HG03442 (cell line): ENCODE measurements around the gene LRRC58.
A peak's percentile ranks its signal among the peaks of the same experiment; 100 is the strongest.
"Not testable (repeated sequence)": the region's sequence is repeated elsewhere in the genome, so short reads cannot be mapped to it uniquely, and the experiment has no call there.

Experiments
- ATAC-seq: cut with Tn5 transposase; IDR thresholded peaks from one replicate; pipeline ENCODE4 v1.9.1; 2021; ENCODE audit warnings: mild to moderate bottlenecking, moderate library complexity; ENCODE audit not compliant: unreplicated experiment

The LRRC58 gene

DNA sequence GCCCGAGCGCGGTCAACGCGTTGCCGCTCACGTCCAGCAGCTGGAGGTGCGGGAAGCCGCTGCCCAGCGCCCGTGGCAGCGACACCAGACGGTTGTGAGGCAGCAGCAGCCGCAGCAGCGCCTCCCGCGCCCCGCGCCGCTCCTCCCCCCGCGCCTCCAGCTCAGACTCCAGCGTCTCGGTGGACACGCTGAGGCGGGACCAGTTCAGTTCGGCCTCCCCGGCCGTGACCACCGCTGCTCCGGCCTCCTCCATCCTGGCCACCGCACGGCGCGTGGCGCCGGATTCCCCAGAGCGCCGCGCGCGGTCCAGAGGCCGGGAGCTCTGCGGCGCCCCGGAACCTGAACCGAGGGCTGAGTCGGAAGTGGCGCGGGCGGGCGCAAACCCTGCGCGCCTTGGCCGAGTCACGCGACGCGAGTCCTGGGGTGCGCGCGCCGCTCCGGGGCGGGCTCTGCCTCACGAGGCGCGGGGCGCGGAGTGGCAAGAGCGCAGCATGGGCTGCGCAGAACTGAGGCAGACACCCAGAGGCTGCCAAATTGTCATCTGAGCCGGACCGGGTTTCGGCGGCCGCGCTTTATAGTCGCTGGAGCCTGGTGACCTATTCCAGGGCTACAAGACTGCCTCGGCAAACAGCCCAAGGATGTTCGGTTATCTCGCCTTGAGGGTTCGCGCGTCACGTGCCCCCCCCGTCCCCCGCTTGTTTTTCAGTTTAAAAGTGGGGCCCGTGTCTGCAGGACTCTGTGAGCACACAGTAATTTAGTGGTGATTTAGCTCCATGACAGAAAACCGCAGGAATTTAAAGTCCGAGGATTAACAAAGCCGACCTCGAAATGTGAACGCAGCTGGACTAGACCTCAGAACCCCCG, at the start of gene LRRC58:
Gene LRRC58, minus strand, starts transcription at position 364 of the 864 bp plus-strand sequence. Its CDS starts 111 bp downstream, at position 253.
- ATAC-seq, result peak; percentile 82

GRCh38 chr3:120396469-120396868, 47.3 kb upstream of the LRRC58 start:
- ATAC-seq, result no peak

- no peak for ATAC-seq
Observed at GRCh38 chr3:120394347-120394746, 45.2 kb upstream of the LRRC58 start.

GRCh38 chr3:120393761-120394160, 44.6 kb upstream of the LRRC58 start:
- no peak for ATAC-seq

GRCh38 chr3:120393243-120393642, 44.1 kb upstream of the LRRC58 start:
- ATAC-seq, result no peak

DNA sequence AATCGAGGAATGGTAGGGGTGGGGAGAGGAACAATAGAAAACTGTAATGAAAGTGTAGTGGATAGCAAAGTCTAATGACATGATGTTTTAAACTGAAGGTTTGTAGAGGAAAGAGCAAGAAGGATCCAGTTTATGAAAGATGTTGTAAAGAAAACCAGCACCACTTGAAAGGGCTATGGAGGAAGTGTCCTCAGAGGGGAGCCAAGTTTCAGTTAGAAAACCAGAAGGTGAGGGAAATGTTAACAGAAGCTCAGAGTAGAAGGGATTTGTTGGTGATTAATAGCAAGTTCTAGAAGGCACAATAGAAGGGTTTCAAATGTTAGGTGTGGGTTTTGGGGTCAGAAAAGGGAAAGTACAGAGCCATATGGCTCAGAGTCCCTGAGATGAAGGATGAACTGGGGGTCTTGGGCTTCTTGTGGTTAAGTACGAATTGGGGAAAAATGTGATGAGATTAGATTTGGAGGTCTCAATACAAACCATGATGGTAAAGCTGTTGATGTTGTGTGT, 33.8 kb upstream of the LRRC58 start:
- ATAC-seq, result no peak

DNA sequence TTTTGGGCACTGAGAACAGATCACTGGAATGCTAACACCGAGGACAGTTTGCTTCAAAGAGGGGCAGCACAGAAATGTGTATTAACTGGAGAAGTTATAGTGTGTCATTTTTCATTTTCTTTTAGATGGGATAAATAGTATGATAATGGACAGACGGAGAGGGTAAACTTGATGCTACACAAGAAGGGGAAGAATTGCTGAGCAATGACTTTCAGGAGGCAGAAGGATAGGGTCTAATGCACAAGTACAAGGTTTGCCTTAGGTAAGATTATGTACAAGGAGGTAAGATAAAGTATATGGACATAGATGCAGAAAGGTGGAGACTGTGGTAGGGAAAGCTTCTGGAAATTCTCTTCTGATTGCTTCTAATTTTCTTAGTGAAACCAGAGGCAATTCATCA, 32.3 kb upstream of the LRRC58 start:
- ATAC-seq, result no peak

GRCh38 chr3:120377948-120378347, 28.8 kb upstream of the LRRC58 start:
- not testable (repeated sequence) for ATAC-seq

GRCh38 chr3:120370463-120370862, 21.3 kb upstream of the LRRC58 start:
- ATAC-seq, result peak; percentile 67

- ATAC-seq, result no peak
Observed at GRCh38 chr3:120369037-120369467, 19.9 kb upstream of the LRRC58 start.

DNA sequence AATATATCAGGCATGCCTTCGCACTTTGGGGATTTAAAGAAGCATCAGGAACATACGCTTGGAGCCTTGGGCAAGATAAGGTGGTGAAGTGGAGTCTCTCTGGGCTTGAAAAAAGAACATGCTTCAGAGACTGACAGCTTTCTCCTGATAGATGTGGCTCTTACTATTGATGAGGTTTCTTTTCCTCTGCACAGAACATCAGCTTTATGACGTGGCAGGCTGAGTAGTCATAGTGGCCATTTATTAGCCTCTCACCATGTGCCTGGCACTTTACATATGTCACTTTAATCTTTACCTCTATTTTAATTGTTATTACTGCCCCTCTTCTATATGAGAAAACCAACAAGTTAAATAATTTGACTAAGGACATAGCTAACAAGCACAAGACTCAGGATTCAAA, 19.0 kb upstream of the LRRC58 start:
- ATAC-seq, result no peak

- no peak for ATAC-seq
Observed at GRCh38 chr3:120364821-120365220, 15.7 kb upstream of the LRRC58 start.

DNA sequence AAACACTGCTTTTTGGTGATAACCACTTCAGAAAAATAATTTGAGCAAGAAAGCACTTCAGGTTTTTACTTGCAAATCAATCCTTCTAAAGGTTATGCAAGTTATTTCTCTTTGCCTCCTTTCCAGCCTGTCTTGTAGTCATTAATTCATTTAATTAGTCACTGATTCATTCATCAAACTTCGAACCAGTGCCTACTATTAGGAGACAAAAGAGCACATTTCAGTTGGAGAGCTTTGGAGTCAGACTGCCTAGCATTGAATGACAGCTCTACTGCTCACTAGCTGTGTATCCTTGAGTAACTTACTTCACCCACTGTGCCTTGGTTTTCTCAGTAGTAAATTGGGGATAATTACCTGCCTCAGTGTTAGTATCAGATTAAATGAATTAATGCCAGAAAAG, 14.9 kb upstream of the LRRC58 start:
- ATAC-seq, result no peak

- ATAC-seq, result no peak
Observed at GRCh38 chr3:120357807-120358206, 8.7 kb upstream of the LRRC58 start.

DNA sequence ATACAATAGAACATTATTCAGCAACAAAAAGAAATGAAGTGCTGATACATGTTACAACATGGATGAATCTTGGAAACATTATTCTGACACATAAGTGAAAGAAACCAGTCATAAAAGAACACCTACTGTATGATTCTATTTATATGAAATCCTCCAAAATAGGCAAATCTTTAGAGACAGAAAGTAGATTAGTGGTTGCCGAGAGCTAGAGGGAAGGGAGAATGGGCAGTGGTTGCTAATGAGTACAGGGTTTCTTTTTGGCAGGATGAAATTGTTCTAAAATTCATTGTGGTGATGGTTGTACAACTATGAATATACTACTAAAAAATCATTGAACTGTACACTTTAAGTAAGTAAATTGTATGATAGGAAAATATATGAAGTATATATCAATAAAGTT, 6.3 kb upstream of the LRRC58 start:
- peak; percentile 44 for ATAC-seq

DNA sequence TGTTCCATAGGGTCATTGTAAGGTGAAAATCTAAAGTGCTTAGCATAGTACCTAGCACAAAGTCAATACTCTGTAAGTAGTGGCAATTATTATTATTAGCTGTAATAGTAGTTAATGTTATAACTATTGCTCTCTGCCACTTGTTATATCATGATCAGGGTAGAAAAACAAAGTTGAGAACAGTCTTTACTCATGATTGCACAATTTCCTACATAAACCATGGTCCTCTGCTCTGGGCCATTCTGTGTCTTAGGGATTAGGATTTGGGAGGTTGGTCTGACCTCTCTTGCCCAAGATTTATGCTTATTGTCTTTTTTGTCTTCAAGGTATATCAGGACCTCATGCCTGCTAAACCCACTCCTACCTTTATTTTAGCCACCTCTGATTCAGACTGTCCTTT, 4.3 kb upstream of the LRRC58 start:
- ATAC-seq, result no peak

- no peak for ATAC-seq
Observed at GRCh38 chr3:120352017-120352416, 2.9 kb upstream of the LRRC58 start.

DNA sequence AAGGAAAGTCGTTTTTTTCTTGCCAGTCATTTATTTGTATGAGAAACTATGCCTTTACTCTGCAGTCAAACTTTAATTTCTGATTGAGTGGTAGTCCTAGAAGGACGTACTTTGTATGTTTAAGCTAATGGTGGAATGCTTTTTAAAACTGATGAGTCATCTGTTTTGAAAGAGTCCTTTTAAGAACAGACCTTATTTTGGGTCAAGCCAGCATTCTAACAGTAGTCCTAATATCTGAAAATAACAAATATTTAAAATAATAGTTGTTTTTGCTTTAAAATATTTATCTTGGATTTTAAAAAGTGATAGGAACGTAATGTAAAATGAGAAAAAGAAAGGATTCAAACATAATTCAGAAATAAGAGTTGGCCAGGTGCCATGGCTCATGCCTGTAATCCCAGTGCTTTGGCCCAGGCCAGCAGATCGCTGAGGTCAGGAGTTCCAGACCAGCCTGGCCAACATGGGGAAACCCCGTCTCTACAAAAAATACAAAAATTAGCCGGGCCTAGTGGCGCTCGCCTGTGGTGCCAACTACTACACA, 1.3 kb upstream of the LRRC58 start:
- no peak for ATAC-seq

DNA sequence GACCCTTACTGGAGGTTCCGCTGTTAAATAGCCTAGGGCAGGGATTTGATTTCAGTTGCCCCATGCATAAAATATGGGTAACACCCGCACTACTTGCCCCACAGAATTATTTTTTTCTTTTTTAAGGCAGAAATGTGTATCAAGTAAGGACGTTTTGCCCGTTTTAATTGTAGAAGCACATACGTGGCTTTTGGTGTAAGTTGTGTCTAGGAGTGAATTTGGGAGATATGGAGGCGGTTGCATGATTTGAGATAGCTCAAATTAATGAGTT, 636 bp upstream of the LRRC58 start:
- ATAC-seq, result no peak

GRCh38 chr3:120348065-120348990, 826 bp downstream of the LRRC58 start:
- peak; percentile 43 for ATAC-seq

GRCh38 chr3:120344349-120344748, 4.8 kb downstream of the LRRC58 start:
- no peak for ATAC-seq
